CD4-positive, alpha-beta T cell treated with Interleukin-10 for 1 hour (primary cell): ENCODE data around the gene ANKRD50.

ENCODE experiments used
- DNase-seq: peaks from one replicate; pipeline ENCODE4 v3.0.0-alpha.2; 2020

ANKRD50 gene, protein sequence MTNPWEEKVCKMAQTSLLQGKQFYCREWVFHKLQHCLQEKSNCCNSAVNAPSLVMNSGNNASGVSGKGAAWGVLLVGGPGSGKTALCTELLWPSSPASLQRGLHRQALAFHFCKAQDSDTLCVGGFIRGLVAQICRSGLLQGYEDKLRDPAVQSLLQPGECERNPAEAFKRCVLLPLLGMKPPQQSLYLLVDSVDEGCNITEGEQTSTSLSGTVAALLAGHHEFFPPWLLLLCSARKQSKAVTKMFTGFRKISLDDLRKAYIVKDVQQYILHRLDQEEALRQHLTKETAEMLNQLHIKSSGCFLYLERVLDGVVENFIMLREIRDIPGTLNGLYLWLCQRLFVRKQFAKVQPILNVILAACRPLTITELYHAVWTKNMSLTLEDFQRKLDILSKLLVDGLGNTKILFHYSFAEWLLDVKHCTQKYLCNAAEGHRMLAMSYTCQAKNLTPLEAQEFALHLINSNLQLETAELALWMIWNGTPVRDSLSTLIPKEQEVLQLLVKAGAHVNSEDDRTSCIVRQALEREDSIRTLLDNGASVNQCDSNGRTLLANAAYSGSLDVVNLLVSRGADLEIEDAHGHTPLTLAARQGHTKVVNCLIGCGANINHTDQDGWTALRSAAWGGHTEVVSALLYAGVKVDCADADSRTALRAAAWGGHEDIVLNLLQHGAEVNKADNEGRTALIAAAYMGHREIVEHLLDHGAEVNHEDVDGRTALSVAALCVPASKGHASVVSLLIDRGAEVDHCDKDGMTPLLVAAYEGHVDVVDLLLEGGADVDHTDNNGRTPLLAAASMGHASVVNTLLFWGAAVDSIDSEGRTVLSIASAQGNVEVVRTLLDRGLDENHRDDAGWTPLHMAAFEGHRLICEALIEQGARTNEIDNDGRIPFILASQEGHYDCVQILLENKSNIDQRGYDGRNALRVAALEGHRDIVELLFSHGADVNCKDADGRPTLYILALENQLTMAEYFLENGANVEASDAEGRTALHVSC (N-terminal part only)

DNA sequence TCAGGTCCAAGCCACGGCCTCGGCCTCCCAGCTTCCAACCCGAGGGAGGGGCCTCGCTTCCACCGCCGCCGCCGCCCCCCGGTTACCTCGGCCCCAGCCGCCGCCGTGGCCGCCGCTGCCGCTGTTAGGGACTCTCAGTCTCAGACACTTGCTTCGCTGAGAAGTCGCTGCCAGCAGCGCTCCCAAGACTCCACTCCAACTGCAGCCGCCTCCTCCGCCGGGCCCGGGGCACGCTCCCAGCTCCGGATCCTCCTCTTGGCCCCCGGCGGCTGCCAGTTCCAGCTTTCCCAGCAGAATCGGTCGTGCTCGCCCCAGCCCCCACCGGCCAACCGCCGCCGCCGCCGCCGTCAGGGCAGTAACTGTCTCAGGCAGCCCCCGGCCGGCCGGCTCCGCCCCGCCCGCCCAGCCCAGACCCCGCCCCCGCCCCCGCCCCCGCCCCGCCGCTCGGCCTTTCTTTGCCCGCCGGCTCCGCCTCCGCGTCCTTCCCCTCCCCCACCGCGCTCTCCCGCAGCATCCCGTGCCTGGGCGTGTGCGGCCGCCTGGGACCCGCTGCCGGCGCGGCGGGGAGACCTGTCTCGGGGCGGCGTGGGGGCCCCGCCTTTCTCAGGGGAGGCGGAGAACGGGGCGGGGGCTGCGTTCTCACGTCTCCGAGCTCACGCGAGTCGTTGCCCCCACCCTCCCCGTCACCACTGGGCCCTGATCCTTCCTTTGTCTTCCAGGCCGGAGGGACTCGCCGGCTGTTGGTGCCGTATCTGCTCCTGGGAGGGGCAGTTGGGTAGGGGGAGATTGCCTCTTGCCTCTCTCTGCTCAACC lies at the start of gene ANKRD50:
ANKRD50 (minus strand) TSS at position 361 of the 813 bp plus-strand sequence. CDS start 2,221 bp downstream, outside the sequence.
- peak; percentile 64 for DNase-seq

GRCh38 chr4:124757126-124757525 lies 44.6 kb upstream of the ANKRD50 start:
- DNase-seq: no peak

DNA sequence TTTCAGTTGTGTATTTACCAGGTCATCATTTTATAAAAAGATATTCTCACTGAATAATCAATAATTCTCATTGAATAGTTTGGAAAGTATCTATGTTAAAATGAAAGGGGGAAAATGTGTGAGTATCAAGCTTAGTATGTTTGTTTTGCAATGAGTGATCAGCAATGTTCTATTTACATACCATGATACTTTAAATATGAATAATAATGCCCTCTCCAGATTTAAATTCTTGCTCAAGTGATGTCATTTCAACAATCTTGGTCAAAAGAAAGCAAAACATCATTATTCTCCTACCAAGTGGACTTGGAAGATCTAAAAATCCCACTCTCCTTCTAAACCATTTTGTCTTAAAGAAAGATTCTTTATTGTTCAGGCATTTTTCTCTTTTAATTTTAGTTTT lies 42.1 kb upstream of the ANKRD50 start:
- no peak for DNase-seq

DNA sequence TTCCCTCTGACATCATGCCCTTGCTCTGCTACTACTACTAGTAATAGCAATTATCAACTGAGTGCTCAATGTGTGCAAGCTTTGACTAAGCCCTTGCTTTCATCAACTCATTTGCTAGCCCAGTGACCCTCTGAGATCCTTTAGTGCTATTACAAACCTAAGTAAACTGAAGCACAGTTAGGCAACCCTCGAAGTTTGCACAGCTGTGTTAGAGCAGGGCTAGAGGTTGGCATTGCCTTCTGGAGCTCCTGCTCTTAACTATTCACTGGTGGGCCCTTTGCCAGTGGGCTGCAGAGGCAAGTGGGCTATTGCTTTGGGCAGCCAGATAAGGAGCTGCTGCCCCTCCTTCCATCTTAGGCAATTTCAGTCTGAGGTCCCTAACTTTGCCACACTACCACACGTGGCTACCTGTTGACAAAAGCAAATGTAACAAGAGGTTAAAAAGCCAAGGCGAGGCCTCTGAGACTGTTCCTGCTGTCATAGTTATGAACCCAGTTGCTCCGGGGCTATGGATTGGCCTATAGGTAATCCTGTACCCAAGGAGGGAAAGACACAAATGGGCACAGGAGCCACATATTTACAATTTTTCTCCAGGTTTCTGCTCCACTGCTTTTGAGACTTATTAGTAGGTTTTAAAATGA lies 41.5 kb upstream of the ANKRD50 start:
- DNase-seq: no peak

- DNase-seq: no peak
Observed at GRCh38 chr4:124749421-124749820, 36.9 kb upstream of the ANKRD50 start.

- no peak for DNase-seq
Observed at GRCh38 chr4:124748965-124749364, 36.4 kb upstream of the ANKRD50 start.

DNA sequence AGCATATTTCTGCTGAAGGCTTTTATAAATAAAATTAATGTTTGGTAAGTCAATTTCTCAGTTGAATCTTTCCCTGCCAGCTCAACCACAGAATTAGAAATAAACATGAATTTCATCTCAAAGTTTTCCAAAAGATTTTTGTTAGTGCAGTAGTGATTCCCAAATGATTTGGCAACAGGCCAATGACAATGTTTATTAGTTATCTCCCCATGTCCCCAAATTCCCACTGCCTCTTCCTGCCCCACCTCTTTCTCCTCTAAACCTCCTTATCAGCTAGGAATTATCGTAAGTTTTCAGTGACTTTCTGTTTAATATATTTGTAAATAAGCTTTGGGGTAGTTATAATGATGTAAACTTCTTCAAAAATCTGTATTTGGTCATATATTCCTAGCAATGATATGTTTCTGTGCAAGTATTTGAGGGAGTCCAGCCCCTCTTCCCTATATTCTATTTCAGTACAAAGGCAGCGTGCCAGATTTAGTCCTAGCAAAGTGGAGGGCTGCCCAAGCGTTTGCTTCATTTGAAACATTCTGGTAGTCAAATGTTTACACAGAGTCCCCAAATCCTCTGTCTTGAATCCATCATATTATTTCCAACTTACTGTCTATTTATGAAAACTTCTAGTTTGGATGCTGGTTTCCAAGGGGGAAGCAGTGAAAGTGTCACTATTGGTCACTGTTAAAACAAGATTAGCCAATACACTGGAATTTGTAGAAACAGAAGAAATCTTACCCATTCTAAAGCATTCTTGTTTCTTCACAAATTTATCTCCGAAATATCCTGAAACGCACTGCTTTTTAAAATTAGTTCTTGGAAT lies 33.7 kb upstream of the ANKRD50 start:
- no peak for DNase-seq

GRCh38 chr4:124743711-124744110 lies 31.2 kb upstream of the ANKRD50 start:
- DNase-seq: no peak

- no peak for DNase-seq
Observed at GRCh38 chr4:124740501-124740900, 28.0 kb upstream of the ANKRD50 start.

DNA sequence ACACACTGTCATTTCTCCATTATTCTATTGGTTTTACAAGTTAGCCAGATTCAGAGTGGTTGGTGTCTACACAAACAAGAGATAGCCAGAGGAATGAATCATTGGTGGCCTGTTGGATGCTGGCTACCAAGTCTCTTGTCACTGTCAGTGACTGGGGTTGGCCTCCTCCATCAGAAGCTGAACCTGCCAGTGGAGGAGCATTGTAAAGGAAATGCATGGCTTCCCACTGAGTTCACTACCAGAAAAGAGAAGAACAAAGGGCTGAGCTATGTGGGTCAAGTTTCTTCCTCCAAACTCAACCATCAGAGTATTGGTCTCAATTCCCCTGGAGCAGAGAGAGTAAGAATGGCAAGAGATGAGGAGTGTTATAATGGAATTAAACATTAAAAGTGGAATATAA lies 26.5 kb upstream of the ANKRD50 start:
- no peak for DNase-seq

DNA sequence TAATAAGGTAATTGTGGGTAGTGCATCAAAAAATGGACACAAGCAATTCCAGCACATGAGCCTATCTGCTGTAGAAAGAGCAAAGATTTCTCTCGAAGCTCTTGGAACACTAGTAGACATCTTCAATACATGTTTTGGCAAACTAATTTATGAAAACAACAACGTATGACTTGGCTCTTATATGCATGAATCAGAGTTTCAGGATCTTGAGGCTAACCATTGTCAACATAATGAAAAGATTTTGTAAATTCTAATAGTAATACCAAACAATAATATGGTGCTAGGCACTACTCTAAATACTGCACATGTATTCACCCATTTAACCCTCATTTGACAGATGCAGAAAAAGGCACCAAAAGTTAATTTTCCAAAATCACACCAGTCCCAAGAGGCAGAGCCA lies 25.1 kb upstream of the ANKRD50 start:
- DNase-seq: no peak

DNA sequence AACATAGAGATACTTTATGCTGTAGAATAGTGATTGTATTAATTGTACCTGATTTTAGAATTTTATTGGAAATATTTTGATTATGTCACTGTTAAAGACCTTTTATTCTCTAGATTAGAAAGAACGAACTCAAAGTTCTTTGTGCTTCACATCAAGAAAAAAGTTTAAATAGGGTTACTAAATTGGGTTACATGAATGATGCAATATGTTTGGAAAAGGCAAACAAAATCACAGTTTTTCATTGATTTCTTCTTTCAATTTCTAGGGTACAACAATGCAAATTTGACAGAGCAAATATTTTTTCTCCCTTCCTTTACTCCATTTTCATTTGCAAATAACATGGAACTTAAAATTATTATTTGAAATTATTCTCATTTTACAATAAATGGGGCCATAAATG lies 24.0 kb upstream of the ANKRD50 start:
- no peak for DNase-seq

DNA sequence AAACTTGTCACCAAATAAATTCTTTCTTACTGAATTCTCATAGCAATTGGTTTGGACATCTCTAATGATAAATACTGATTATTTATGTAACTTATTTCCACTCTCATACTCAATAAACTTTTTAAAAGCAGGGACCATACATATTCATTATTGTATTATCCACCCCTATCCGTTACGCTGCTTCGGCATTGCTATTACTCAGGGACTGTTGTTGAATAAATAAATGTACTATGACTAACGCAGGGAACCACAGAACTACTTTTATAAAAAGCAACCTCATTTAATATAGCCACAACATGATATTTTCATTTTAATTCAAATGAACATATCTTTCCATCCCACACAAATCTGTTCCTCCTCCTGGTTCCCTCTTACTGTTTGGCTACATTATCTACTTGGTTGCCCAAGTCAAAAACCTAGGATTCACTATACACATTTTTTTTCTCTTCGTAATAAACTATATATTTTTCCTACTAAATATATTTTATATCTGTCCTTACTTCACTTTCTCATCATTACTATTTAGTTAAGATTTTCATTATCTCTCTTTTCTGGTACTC lies 14.9 kb upstream of the ANKRD50 start:
- DNase-seq: no peak

DNA sequence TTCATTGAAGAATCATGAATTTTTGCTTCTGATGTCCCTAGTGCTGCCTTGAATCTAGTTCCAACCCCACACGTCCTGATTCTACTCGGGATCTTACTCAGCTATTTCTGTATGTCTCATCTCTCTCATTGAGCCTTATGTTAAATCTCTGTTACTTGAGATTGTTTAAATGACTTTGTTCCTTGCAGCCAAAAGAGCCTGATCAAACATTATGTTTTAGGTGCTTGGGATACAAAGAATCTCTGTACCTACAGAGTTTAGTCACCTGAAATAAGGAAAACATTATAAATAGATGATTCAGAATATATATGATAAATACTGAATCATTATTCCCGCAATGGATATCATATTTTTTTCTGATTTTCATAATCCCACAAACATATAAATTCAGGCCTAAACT lies 13.7 kb upstream of the ANKRD50 start:
- no peak for DNase-seq

DNA sequence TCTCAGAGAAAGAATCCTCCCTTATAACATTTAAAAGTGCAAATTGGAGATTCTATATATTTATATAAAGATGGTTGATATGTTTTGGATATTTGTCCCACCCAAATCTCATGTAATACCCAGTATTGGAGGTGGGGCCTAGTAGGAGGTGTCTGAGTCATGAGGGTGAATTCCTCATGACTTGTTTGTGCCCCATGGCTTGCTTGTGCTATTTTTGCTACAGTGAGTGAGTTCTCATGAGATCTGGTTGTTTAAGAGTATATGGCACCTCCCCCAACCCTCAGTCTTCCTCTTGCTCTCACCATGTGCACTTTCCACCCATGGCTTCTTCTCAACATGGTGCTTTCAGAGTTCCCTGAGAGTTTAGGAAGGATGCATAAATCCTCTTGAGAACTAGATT lies 9.5 kb upstream of the ANKRD50 start:
- DNase-seq: no peak

DNA sequence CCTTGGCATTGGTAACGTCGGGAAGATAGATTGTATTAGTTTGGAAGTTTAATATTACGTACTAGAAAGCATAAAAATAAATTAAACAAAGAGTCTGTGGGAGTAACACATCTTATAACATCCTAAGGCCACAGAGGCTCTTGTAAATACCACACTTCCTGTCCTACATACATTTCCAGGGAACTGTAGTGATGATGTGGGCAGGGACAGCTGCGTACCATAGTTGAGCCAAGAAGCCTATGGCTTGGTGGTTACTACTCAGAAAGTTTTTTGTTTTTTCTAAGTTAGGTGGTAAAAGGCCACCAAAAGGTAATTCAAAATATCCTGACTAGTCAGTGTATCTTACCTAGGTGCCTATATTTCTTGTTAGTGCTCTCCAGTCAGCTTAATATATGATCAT lies 4.6 kb upstream of the ANKRD50 start:
- no peak for DNase-seq

DNA sequence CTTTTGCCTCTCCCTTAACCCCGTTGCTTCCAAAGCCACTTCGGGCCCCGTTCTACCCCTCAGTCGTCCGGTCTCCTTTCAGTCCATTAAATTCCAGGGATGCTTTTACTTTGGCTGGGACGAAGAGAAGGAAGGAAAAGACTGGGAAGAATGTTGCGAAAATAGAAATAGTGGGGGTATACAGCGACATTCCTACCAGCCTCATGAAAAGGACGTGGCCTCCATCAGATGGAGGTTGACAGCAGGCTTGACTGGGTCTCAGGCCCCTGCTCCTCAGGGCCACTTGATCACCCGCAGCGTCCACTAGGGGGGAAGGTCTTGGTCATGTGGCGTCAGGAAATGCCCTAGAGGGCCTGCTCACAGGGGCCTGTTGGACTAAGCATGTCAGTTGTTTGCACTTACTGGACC lies 657 bp upstream of the ANKRD50 start:
- DNase-seq: peak; percentile 10

- DNase-seq: peak; percentile 3
Observed at GRCh38 chr4:124711471-124712371, 811 bp downstream of the ANKRD50 start.

GRCh38 chr4:124710911-124711310 lies 1.6 kb downstream of the ANKRD50 start:
- DNase-seq: no peak
